ENCODE data around the gene BCKDHA. TPM values are rescaled to one million over a fixed set of nuclear protein-coding genes. Genes with fewer than 3 reads are reported as not detected.

The BCKDHA gene
- total and polyA plus RNA-seq, 9 of the 15 experiments (the other 6 are each of a cell fraction or from before 2014, with no cell fraction given), result 4.5 to 52.5 (median 14.1) TPM

DNA sequence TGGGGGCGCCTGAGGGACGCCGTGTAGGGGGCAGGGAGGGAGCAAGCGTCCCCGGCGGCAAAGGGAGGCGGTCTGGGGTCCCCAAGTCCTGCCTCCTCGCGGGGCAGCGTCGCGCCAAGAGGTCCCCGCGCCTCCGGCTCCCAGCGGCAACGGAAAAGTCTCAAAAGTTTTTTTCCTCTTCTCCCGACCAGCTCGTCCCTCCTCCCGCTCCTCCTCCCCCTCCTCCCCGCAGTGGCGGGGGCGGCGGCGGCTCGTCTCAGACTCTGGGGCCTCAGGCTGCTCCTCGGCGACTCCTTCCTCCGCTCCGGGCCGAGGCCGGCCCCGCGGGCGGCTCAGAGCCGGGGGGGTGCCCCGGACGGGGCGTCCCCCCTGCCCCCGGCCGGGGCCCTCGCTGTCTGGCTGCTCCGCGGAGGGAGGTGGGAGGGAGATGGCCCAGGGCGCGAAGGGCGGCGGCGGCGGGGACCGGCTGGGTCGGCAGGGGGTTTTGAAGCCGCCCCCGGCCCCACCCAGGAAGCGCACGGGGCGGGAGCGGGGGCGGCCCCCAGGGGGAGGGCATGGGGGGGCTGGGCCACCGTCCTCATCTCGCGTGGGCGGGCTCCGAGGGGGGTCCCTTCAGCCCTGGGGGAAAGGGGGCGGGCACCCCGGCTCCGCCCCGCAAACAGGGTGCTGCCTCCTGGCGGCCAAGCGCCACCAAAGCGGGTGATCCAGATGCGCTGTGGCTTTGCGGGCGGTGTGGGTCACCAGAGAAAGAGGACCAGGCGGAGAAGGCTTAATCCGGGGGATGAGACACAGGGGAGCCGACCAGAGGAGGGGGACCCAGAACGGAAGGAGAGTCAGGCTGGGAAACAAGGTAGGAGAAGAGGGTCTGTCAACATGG lies 43.9 kb upstream of the BCKDHA start, which contains the start of gene TGFB1 (continued):
- TF ChIP-seq, protein P1, sequence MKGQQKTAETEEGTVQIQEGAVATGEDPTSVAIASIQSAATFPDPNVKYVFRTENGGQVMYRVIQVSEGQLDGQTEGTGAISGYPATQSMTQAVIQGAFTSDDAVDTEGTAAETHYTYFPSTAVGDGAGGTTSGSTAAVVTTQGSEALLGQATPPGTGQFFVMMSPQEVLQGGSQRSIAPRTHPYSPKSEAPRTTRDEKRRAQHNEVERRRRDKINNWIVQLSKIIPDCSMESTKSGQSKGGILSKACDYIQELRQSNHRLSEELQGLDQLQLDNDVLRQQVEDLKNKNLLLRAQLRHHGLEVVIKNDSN (CRISPR knock-in tag; IDR thresholded peaks at IDR 0.05), result no peak
- TF ChIP-seq SMARCA4 (IDR thresholded peaks at IDR 0.05), result no peak
- TF ChIP-seq FOSL1 (tag; conservative IDR thresholded peaks at IDR 0.05), result peak; percentile 47
- TF ChIP-seq RAD51 (IDR thresholded peaks at IDR 0.05; ENCODE audit: borderline replicate concordance, low read depth), result no peak
- TF ChIP-seq CHD1 (IDR thresholded peaks at IDR 0.05; ENCODE audit: low read length), result no peak
- no peak for TF ChIP-seq ZNF561 (CRISPR knock-in tag; conservative IDR thresholded peaks at IDR 0.05)
- no peak; the same call in 1 of the 2 replicates for TF ChIP-seq E2F1 (CRISPR knock-in tag; IDR thresholded peaks at IDR 0.05)
- peak; percentile 78 for TF ChIP-seq RBM39 (optimal IDR thresholded peaks at IDR 0.05; ENCODE audit: low read depth, low read length)
- peak; percentile 44; the same call in 1 of the 2 replicates for TF ChIP-seq POLR2H (tag; IDR thresholded peaks at IDR 0.05; ENCODE audit: low read depth)
- no peak for TF ChIP-seq FOXK1 (CRISPR knock-in tag; IDR thresholded peaks at IDR 0.05; ENCODE audit: borderline replicate concordance)
- TF ChIP-seq ZNF518B (CRISPR knock-in tag; IDR thresholded peaks at IDR 0.05), result no peak
- TF ChIP-seq DMBX1 (CRISPR knock-in tag; IDR thresholded peaks at IDR 0.05; ENCODE audit: borderline replicate concordance), result no peak
- TF ChIP-seq, protein P2, sequence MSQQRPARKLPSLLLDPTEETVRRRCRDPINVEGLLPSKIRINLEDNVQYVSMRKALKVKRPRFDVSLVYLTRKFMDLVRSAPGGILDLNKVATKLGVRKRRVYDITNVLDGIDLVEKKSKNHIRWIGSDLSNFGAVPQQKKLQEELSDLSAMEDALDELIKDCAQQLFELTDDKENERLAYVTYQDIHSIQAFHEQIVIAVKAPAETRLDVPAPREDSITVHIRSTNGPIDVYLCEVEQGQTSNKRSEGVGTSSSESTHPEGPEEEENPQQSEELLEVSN (IDR thresholded peaks at IDR 0.05; ENCODE audit: borderline replicate concordance in 1 of 2, extremely low read depth in 1 of 2, insufficient read depth in 1 of 2, insufficient read length in 1 of 2, low read depth in 1 of 2, low read length in 1 of 2, poor library complexity in 1 of 2, severe bottlenecking in 1 of 2), result peak; percentile 82 to 98
- TF ChIP-seq MXI1 (IDR thresholded peaks at IDR 0.05; ENCODE audit: low read depth, low read length), result no peak
- TF ChIP-seq, protein P3, sequence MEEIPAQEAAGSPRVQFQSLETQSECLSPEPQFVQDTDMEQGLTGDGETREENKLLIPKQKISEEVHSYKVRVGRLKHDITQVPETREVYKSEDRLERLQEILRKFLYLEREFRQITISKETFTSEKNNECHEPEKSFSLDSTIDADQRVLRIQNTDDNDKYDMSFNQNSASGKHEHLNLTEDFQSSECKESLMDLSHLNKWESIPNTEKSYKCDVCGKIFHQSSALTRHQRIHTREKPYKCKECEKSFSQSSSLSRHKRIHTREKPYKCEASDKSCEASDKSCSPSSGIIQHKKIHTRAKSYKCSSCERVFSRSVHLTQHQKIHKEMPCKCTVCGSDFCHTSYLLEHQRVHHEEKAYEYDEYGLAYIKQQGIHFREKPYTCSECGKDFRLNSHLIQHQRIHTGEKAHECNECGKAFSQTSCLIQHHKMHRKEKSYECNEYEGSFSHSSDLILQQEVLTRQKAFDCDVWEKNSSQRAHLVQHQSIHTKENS (CRISPR knock-in tag; IDR thresholded peaks at IDR 0.05), result no peak
- no peak for TF ChIP-seq C11orf30 (IDR thresholded peaks at IDR 0.05; ENCODE audit: low read depth)
- TF ChIP-seq FOXO4 (CRISPR knock-in tag; IDR thresholded peaks at IDR 0.05), result no peak

All from K562 (cell line).